HTERT RPE-1 (cell line): ENCODE data around the gene MDM2.

Source experiments
- in situ Hi-C: fragments of 300-500 bp; cut with MboI; formaldehyde crosslinking; loops from 4 replicates; pipeline ENCODE4 v1.14.3; 2020; ENCODE audit warnings: low sequenced_read_pairs

The MDM2 gene

DNA sequence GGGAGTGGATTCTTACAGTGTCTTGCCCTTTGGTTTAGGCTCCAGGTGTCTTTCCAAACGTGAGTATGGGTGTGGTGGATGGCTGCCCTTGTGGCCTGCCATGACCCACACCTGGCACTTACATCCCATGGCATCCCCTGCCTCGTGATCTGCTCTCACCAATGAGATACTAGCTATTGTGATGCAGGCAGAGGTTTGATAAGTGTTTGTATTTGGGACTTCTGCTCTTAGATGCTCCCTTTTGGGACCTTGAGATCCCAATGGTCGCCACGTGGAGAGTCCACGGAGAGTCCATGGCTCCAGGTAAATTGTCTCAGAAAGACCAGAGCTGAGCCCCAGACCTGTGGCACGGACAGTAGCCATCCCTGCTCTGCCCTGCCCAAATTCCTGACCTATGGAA, 62.5 kb downstream of the MDM2 start:
- in situ Hi-C loops = no loop called here

DNA sequence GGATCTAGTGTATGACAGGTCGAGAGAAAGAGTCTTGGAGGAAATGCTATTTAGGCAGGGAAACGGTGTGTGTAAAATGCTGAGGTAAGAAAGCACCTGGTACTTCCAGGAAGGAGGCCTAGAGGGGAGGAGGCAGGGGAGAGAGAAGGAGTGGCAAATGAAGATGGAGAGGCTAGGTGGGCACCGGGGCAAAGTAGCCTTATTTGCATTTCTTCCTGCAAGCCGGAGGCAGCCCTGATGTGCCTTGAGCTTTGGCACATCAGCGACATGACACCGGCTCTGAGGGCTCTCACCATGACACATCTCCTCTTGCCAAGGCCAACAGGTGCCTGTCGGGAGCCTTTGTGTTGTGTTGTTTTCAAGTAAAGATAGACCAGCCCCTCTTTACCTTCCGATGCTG, 63.4 kb downstream of the MDM2 start:
- in situ Hi-C loops = no loop called here

DNA sequence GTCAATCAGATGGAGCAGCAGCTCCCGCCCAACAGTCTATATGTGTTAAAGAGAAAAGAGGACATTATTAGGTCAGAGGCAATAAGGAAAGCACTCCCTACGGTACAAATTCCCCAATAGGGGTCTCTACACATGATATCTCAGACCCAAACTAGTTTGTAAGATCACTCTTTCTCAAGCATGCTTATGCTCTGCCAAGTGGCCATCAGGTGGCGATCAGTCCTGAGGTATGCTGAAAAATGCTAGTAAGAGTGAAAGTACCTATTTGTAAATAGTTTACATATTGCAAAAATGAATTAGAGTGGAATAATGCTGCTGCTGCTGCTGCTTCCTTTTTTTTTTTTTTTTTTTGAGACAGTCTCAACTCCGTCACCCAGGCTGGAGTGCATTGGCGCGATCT, 63.9 kb downstream of the MDM2 start:
- in situ Hi-C loops = no loop called here

DNA sequence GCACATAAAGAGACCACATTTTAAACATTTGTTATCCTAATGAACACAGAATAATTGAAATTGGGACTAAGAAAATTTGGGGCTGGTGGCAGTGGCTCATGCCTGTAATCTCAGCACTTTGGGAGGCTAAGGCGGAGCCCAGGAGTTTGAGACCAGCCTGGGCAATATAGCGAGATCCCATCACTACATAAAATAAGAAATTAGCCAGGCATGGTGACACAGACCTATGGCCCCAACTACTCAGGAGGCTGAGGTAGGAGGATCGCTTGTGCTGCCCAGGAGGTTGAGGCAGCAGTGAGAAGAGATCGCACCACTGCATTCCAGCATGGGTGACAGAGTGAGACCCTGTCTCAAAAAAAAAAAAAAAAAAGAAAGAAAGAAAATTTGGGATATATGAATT, 65.3 kb downstream of the MDM2 start:
- in situ Hi-C loops = no loop called here

- in situ Hi-C loops = no loop called here
Observed at GRCh38 chr12:68876461-68876860, 68.5 kb downstream of the MDM2 start.

DNA sequence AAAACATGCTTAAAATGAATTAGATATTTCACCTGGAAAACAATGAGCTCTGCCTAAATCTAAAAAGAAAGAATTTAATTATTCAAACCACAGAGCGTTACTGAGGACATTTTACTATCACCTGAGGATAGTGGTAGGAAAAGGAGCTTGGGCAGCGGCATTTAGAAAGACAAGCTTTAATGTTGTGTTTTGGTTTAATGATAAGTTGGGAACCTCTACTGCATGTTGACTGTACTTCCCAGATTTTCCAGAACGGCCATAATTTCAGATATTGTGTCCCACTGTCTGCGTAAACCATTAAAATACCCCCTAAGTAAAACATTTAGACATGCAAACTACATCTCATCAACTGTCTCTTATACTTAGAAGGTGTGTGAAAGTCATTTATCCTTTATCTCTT, 69.6 kb downstream of the MDM2 start:
- in situ Hi-C loops = no loop called here

- in situ Hi-C loops = no loop called here
Observed at GRCh38 chr12:68878283-68878682, 70.3 kb downstream of the MDM2 start.

GRCh38 chr12:68878846-68879245, 70.9 kb downstream of the MDM2 start:
- in situ Hi-C loops = no loop called here

DNA sequence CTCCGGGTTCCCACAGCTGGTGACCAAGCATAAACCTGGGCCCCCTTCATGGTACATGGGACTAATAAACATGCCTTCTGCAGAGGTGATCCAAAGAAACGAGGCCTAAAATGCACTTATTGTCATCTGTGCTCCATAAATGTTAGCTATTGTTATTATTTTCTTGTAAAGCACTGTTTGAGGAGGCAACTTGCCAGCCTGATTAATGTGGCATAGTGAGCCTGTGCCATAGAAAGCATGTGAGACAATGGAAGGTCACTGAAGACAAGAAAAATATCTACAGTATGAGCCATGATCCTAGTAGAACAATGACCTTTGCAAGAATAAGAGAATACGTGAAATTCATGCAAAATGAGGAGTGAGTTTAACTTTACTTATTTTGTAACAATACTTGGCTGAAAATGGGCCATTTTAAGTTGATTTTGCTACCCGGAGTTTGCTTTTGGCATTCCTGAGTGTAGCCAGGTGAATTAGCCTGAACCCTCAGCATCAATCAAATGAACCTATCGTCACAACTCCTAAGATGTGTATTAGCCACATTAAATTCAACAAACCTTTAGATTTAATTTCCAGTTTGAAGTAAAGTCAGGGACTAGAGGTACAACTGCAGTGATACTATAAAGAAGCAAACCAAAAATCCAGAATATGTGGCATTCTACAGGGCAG, 72.8 kb downstream of the MDM2 start:
- in situ Hi-C loops = no loop called here

- in situ Hi-C loops = no loop called here
Observed at GRCh38 chr12:68882251-68882964, 74.4 kb downstream of the MDM2 start.

GRCh38 chr12:68883151-68883550, 75.2 kb downstream of the MDM2 start:
- in situ Hi-C loops = no loop called here

- in situ Hi-C loops = no loop called here
Observed at GRCh38 chr12:68884251-68884650, 76.3 kb downstream of the MDM2 start.

GRCh38 chr12:68885381-68885780, 77.4 kb downstream of the MDM2 start:
- in situ Hi-C loops = no loop called here

DNA sequence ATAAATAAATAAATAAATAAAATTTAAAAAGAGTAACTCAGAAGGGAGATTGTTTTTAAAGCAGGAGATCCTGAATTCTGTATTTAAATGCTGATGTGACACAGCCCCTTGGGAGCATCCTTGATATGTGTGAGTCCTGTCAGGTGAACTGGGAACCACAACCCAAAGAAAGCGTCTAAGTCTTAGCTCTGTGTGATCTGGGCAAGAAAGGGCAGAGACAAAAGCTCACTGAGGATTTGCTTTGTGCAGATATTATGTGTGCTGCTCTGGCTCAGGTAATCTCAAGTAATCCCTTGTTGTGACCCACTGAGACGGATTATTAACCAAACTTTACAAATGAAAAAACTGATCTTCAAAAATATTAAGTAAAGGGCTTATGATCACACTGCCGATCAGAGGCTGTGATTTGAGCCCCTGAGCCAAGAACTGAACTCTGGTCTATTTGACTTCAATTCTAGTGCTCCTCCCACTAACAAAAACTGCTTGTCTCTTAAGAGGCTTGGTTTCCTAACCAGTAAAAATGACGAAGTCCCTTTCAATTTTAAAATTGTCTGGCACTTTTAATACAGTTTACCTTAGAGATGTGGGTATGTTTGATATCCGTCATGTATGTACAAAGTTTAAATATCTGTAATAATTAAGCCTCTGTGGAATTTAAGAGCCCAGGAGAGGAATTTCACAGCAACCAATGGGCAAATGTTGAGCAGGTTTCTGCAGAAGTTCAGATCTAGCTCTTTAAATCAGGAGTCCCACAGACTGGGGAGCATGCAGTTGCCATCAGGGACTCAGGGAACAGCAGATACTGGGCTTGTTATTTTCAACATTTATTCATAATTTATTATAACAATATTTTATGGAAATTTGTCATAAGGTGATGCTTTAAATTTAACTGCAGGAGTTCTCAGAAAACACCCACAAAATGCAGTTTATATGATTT, 78.9 kb downstream of the MDM2 start:
- in situ Hi-C loops = no loop called here

DNA sequence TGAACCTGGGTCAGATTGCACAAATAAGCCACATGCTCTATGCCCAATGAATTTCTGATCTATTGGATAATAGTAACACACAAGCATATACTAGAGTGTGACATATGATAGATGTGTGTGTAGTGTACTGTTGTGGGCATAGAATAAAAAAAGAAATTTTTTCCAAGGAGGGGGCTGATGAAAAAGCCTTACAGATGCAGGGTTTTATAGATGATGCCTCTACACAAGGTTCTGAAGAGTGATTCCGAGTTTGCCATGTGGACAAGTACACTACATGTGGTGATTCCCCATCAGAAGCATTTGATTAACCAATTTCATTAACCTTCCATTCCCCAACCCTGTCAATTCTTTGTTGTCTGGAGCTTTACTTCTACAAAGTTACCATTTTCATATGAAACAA, 79.7 kb downstream of the MDM2 start:
- in situ Hi-C loops = no loop called here

GRCh38 chr12:68888243-68888642, 80.3 kb downstream of the MDM2 start:
- in situ Hi-C loops = no loop called here

- in situ Hi-C loops = no loop called here
Observed at GRCh38 chr12:68890701-68891113, 82.7 kb downstream of the MDM2 start.

DNA sequence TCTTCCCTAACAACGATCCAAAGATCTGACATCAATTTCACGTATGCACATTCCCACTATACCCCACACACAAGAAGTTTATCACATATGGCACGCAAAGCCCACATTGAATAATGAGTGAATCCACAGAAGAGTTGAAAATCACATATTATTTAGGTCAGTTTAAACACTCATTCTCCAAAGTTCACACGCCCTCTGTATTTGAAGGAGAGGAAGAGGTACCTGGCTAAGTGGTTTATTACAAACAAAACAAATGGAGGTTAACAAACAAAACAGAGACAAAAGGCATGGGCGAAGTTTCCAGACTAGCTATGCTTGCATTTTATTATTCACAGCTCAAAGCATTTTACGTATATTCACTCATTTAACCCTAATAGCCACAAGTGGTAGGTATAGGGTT, 83.2 kb downstream of the MDM2 start:
- in situ Hi-C loops = no loop called here

GRCh38 chr12:68893201-68893600, 85.2 kb downstream of the MDM2 start:
- in situ Hi-C loops = no loop called here

DNA sequence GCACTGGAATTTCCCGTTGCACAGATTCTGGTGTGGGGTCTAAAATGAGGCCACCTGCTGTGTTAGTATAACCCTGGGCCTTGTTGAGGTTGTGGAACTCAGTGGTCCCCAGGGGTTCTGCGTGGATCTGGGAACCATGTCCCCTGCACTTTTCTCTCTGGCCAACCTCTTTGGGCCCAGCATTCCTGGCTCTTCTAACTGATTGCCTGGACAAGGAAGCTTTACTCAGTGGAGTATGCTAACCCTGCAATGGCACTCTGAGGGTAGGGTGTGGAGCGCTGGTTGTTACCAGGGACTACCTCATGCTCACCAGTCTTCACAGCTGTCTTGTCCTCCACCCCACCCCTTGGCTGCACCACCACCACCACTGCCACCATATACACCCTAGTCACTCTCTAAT, 85.8 kb downstream of the MDM2 start:
- in situ Hi-C loops = no loop called here

- in situ Hi-C loops = no loop called here
Observed at GRCh38 chr12:68894276-68894855, 86.4 kb downstream of the MDM2 start.
